ENCODE measurements around the gene TUBG1. TPM values are rescaled to one million over a fixed set of nuclear protein-coding genes. Genes with fewer than 3 reads are reported as not detected.

TUBG1 gene
- total and polyA plus RNA-seq, 10 of the 15 experiments (the other 5 are each of a cell fraction or from before 2014, with no cell fraction given) = 40.0 to 256 (median 107) TPM

DNA sequence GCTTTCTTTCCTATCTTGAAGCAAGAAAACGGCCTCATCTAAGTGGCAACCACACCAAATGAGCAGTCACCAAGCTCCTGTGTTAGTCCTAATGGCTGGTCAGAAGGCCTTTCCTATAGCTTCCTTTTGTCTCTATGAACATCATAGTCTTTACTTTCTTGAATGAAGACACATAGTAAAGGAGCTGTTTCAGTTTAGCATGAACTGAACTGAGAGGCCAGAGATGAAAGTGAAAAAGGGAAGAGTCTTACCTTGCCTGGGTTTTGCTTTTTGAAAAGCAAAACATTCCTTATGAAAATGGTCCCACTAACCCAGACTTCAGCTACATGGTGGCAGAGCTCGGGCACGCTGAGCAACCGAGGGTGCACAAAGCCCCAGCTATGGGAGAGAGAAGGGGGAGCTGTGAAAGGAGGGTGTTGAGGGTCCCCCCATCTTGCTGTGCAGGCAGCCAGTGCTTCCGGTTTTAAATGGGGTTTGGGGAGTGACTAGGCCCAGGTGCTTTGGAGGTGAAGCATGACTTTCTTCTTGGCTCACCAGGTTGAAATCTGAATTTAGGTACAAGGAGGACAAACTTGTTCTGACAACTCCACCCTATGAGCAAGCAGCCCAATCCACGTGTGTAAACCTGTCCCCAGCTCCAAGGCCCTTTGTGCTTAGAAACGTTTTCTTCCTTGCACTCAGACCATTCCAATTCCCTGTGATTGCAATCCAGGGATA is 22.8 kb upstream of the TUBG1 start (continued):
- TF ChIP-seq HSF1 (IDR thresholded peaks at IDR 0.05; ENCODE audit: low read depth, low read length) (no peak), USF2 (IDR thresholded peaks at IDR 0.05; ENCODE audit: borderline replicate concordance, low read depth, low read length) (no peak), HDGF (IDR thresholded peaks at IDR 0.05) (0 out of 2 replicates have a peak, but pooled peaks have one; percentile 45), FOXK2 (IDR thresholded peaks at IDR 0.05) (no peak), ZBTB11 (CRISPR knock-in tag; IDR thresholded peaks at IDR 0.05) (no peak), BACH1 (IDR thresholded peaks at IDR 0.05; ENCODE audit: borderline replicate concordance) (no peak), MYB (IDR thresholded peaks at IDR 0.05; ENCODE audit: borderline replicate concordance, low read depth, low read length) (no peak), STAT3 (IDR thresholded peaks at IDR 0.05; ENCODE audit: low read depth, low read length) (no peak), CBX5 (IDR thresholded peaks at IDR 0.05; ENCODE audit: low read depth) (no peak), ZNF24 (IDR thresholded peaks at IDR 0.05) (no peak), MEF2A (IDR thresholded peaks at IDR 0.05; ENCODE audit: insufficient read depth, low read depth, low read length) (no peak), RFX5 (IDR thresholded peaks at IDR 0.05; ENCODE audit: low read depth, low read length) (no peak), EP300 (IDR thresholded peaks at IDR 0.05; ENCODE audit: borderline replicate concordance in 1 of 2, control insufficient read depth in 1 of 2, low read depth in 2 of 2, low read length in 2 of 2) (no peak), SRF (IDR thresholded peaks at IDR 0.05; ENCODE audit: low read depth in 2 of 2, low read length in 2 of 2) (no peak), CREB1 (IDR thresholded peaks at IDR 0.05; ENCODE audit: low read depth) (no peak), IKZF2 (IDR thresholded peaks at IDR 0.05) (no peak), RAD21 (IDR thresholded peaks at IDR 0.05; ENCODE audit: insufficient read depth, low read depth, low read length) (no peak), FOXM1 (IDR thresholded peaks at IDR 0.05; ENCODE audit: low read depth, low read length) (no peak), E4F1 (IDR thresholded peaks at IDR 0.05; ENCODE audit: borderline replicate concordance, partially characterized antibody) (no peak), MTA3 (IDR thresholded peaks at IDR 0.05; ENCODE audit: borderline replicate concordance, low read length) (no peak), KLF5 (IDR thresholded peaks at IDR 0.05; ENCODE audit: partially characterized antibody) (no peak)
- TF ChIP-seq, protein P1, sequence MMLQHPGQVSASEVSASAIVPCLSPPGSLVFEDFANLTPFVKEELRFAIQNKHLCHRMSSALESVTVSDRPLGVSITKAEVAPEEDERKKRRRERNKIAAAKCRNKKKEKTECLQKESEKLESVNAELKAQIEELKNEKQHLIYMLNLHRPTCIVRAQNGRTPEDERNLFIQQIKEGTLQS (IDR thresholded peaks at IDR 0.05; ENCODE audit: borderline replicate concordance, extremely low read depth, low read depth, low read length) = no peak
